Natural killer cell (primary cell): ENCODE data around the gene AIRE. TPM values are rescaled to one million over a fixed set of nuclear protein-coding genes. Genes with fewer than 3 reads are reported as not detected.

Experiments used
- ATAC-seq, 3 donors: fragments of 150-1000 bp in 2 of 3; fragments of 200-7000 bp in 1 of 3; cut with Tn5 transposase; 1 replicate in 1 of 3; 2 replicates in 2 of 3; pipeline ENCODE4 v1.10.0; 2021; ENCODE audit warnings: mild to moderate bottlenecking in 2 of 3, moderate library complexity in 2 of 3
- DNase-seq, 2 donors: peaks; one replicate each; pipeline versions ENCODE4 v3.0.0 to v3.0.0-alpha.2; 2013 to 2021; ENCODE audit warnings: mixed read lengths in 1 of 2
- H3K27ac ChIP-seq: one replicate; pipeline ENCODE4 v1.5.1; 2013; ENCODE audit warnings: mild to moderate bottlenecking, low read length
- H3K27me3 ChIP-seq: one replicate; pipeline ENCODE4 v1.6.1; 2013; ENCODE audit warnings: low read length; ENCODE audit not compliant: control insufficient read depth, insufficient read depth
- H3K36me3 ChIP-seq: one replicate; pipeline ENCODE4 v1.6.1; 2013; ENCODE audit warnings: low read length; ENCODE audit not compliant: control insufficient read depth, insufficient read depth
- H3K4me1 ChIP-seq: one replicate; pipeline ENCODE4 v1.6.1; 2013; ENCODE audit warnings: low read length; ENCODE audit not compliant: control insufficient read depth, insufficient read depth
- H3K4me3 ChIP-seq: one replicate; pipeline ENCODE4 v1.5.1; 2013; ENCODE audit warnings: low read length
- H3K9me3 ChIP-seq: one replicate; pipeline ENCODE4 v1.6.1; 2013; ENCODE audit warnings: low read length; ENCODE audit not compliant: control insufficient read depth, insufficient read depth
- H3K27ac Mint-ChIP-seq, 2 donors: one replicate each; pipeline ENCODE4 v1.8.0; 2022; ENCODE audit warnings: mild to moderate bottlenecking in 2 of 2, mixed read lengths in 2 of 2, moderate library complexity in 1 of 2
- H3K27me3 Mint-ChIP-seq, 2 donors: one replicate each; pipeline ENCODE4 v1.8.0; 2022; ENCODE audit warnings: low read depth in 2 of 2, mixed read lengths in 2 of 2
- H3K36me3 Mint-ChIP-seq: one replicate; pipeline ENCODE4 v1.8.0; 2022; ENCODE audit warnings: mixed read lengths
- H3K4me1 Mint-ChIP-seq, 2 donors: one replicate each; pipeline ENCODE4 v1.8.0; 2022; ENCODE audit warnings: mixed read lengths in 2 of 2
- H3K4me3 Mint-ChIP-seq: one replicate; pipeline ENCODE4 v1.8.0; 2022; ENCODE audit warnings: mild to moderate bottlenecking, moderate library complexity, mixed read lengths
- H3K9me3 Mint-ChIP-seq, 2 donors: one replicate each; pipeline ENCODE4 v1.8.0; 2022; ENCODE audit warnings: mixed read lengths in 2 of 2
- WGBS: methylation state at CpG from one replicate; pipeline ENCODE4 v1.1.7; 2013; ENCODE audit warnings: missing lambda C conversion rate; ENCODE audit not compliant: insufficient coverage; 5-methylcytosine and 5-hydroxymethylcytosine counted together
- intact Hi-C: fragments of 100-400 bp; cut with micrococcal nuclease; formaldehyde crosslinking; loops from one replicate; pipeline ENCODE4 v1.14.2; 2022
- total RNA-seq, 4 donors: library from RNA; stranded (reverse); fragments of 120-200 nt in 1 of 4; gene quantifications; one replicate each; pipeline versions ENCODE4 v1.2.3 to v1.2.4, GENCODE V29; 2013 to 2022
- TF ChIP-seq, protein P1 (sequence below): fragments of 200-600 bp; IDR thresholded peaks from one replicate; pipeline ENCODE4 v1.8.0; 2022; ENCODE audit warnings: antibody characterized with exemption

The AIRE gene
- total RNA-seq, 3 donors from 2014 or later (not counting 1 experiment from before 2014, with no cell fraction given), result not detected

DNA sequence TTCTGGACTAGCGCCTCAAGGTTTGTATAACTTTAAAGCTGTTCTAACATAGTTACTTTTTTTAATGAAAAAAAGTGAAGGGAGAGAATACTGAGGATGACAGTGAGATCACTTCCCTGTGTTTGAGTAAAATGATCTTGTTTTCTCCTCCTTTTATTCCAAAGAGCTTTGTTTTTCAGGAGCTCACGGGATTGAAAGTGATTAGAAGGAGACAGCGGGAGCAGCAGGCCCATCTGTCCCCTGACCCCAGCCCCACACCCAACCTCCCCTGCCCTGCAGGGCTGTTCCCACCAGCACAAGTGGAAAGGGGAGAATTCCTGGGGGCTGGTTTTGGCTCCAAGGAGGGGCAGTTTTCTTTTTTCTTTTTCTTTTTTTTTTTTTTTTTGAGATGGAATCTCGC, 21.9 kb upstream of the AIRE start:
- H3K36me3 ChIP-seq, result no peaks in the 10 kb centered on the region
- ATAC-seq (no peak), DNase-seq (no peak)
- H3K27ac ChIP-seq, result no peak overlapping the region
- TF ChIP-seq, protein P1, sequence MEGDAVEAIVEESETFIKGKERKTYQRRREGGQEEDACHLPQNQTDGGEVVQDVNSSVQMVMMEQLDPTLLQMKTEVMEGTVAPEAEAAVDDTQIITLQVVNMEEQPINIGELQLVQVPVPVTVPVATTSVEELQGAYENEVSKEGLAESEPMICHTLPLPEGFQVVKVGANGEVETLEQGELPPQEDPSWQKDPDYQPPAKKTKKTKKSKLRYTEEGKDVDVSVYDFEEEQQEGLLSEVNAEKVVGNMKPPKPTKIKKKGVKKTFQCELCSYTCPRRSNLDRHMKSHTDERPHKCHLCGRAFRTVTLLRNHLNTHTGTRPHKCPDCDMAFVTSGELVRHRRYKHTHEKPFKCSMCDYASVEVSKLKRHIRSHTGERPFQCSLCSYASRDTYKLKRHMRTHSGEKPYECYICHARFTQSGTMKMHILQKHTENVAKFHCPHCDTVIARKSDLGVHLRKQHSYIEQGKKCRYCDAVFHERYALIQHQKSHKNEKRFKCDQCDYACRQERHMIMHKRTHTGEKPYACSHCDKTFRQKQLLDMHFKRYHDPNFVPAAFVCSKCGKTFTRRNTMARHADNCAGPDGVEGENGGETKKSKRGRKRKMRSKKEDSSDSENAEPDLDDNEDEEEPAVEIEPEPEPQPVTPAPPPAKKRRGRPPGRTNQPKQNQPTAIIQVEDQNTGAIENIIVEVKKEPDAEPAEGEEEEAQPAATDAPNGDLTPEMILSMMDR, result no peak
- H3K4me1 ChIP-seq, result no peaks in the 10 kb centered on the region
- H3K27me3 ChIP-seq, result no peaks in the 10 kb centered on the region
- no peak overlapping the region for H3K4me3 ChIP-seq
- H3K9me3 Mint-ChIP-seq, result no peaks in the 10 kb centered on the region
- H3K9me3 ChIP-seq, result no peaks in the 10 kb centered on the region
- H3K36me3 Mint-ChIP-seq, result no peaks in the 10 kb centered on the region
- H3K4me3 Mint-ChIP-seq, result no peak overlapping the region
- intact Hi-C loops, result no loop called here
- H3K27me3 Mint-ChIP-seq, result peaks cover 0 to 11% of the 10 kb centered on the region in 2 donors
- H3K27ac Mint-ChIP-seq, result no peak overlapping the region
- H3K4me1 Mint-ChIP-seq, result no peaks in the 10 kb centered on the region
- 91% methylated on average over 2 of the region's 4 CpGs for WGBS

DNA sequence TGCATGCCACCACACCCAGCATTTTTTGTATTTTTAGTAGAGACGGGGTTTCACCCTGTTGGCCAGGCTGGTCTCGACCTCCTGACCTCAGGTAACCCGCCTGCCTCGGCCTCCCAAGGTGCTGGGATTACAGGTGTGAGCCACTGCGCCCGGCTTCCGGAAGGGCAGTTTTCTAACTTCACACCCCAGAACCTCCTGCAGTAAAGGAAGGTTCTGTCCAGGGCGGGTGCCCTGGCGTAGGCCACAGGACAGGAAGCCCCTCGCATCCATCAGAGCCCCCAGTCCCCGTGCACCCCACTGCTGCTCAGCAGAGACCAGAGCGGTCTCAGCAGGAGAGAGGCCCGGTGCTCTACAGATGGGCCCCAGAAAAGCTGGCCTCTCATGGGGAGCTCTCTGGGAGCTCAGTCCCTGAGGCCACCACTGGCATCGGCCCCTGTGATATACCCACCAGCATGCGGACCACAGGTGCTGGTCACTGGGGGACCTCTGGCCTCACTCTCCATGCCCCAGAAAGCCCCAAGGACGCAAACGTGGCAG, 19.9 kb upstream of the AIRE start:
- Histone ChIP-seq H3K4me1 (no peaks in the 10 kb centered on the region), H3K9me3 (no peaks in the 10 kb centered on the region), H3K27ac (no peak overlapping the region), H3K36me3 (no peaks in the 10 kb centered on the region), H3K4me3 (no peak overlapping the region), H3K27me3 (no peaks in the 10 kb centered on the region)
- 91% methylated on average over 17 of the region's 17 CpGs for WGBS
- no peak overlapping the region for H3K4me3 Mint-ChIP-seq
- H3K36me3 Mint-ChIP-seq, result no peaks in the 10 kb centered on the region
- no peak for ATAC-seq
- H3K27ac Mint-ChIP-seq, result no peak overlapping the region
- TF ChIP-seq, protein P1, result no peak
- no peaks in the 10 kb centered on the region for H3K9me3 Mint-ChIP-seq
- no peaks in the 10 kb centered on the region for H3K4me1 Mint-ChIP-seq
- DNase-seq, result no peak
- intact Hi-C loops, result no loop called here
- no peaks in the 10 kb centered on the region for H3K27me3 Mint-ChIP-seq

DNA sequence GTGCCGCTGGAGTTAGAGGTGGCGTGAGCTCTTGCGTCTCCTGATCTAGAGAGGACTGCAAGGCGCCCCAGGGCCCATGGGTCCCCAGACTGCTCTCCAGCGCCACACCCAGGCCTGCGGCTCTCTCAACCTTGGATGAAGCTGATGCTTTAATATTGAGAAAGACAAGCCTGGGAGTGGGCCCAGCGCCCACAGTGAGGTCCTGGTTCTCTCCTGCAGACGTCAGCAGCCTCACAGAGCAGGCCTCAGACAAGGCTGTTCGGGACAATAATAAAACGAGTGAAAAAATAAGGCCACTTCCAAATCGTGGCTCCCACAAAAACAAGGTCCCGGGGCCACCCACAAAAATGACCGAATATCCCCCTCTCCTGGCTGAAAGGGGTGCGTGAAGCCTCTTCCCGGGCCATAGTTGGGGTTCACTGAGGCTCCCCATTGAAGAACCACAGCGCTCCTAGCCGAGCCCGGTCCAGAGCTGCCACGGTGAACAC, 18.0 kb upstream of the AIRE start:
- 74% methylated on average over 19 of the region's 19 CpGs for WGBS
- Mint-ChIP-seq H3K27me3 (no peaks in the 10 kb centered on the region), H3K27ac (no peak overlapping the region), H3K36me3 (no peaks in the 10 kb centered on the region), H3K9me3 (no peaks in the 10 kb centered on the region), H3K4me1 (no peaks in the 10 kb centered on the region), H3K4me3 (no peak overlapping the region)
- Histone ChIP-seq H3K4me3 (no peak overlapping the region), H3K27ac (no peak overlapping the region), H3K4me1 (no peaks in the 10 kb centered on the region), H3K36me3 (no peaks in the 10 kb centered on the region), H3K27me3 (no peaks in the 10 kb centered on the region), H3K9me3 (no peaks in the 10 kb centered on the region)
- intact Hi-C loops, result no loop called here
- DNase-seq (peak in 1 of 2 donors; percentile 54), ATAC-seq (peak in 1 of 3 donors; percentile 33)
- TF ChIP-seq, protein P1, result no peak

DNA sequence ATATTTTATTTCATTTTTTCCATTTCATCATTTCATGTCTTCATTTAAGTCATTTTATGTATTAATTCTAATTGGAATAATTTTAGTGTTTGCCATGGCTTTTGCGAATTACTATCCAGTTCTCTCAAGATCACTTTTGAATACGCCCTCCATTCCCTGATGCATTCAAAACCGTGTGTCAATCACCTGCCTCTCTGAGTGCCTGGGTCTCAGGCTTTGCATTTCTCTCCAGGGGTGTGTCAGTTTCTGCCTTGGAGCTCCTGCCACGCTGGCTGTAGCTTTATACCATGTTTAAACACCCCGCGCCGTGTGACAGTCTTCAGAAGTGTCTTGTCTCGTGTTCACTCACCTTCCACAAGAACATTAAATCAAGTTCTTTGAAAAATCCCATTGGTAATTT, 16.6 kb upstream of the AIRE start:
- intact Hi-C loops, result no loop called here
- DNase-seq, result no peak
- no peaks in the 10 kb centered on the region for H3K27me3 Mint-ChIP-seq
- 86% methylated on average over 8 of the region's 8 CpGs for WGBS
- Histone ChIP-seq H3K4me1 (no peaks in the 10 kb centered on the region), H3K9me3 (no peaks in the 10 kb centered on the region), H3K27me3 (no peaks in the 10 kb centered on the region), H3K27ac (no peak overlapping the region), H3K36me3 (no peaks in the 10 kb centered on the region), H3K4me3 (no peak overlapping the region)
- H3K36me3 Mint-ChIP-seq, result no peaks in the 10 kb centered on the region
- TF ChIP-seq, protein P1, result no peak
- no peak overlapping the region for H3K27ac Mint-ChIP-seq
- H3K4me3 Mint-ChIP-seq, result no peak overlapping the region
- no peaks in the 10 kb centered on the region for H3K9me3 Mint-ChIP-seq
- no peak for ATAC-seq
- no peaks in the 10 kb centered on the region for H3K4me1 Mint-ChIP-seq
